ENCODE results near the gene PSG7.
"Not testable (repeated sequence)": the region's sequence is repeated elsewhere in the genome, so short reads cannot be mapped to it uniquely, and the experiment has no call there.

Gene PSG7

DNA sequence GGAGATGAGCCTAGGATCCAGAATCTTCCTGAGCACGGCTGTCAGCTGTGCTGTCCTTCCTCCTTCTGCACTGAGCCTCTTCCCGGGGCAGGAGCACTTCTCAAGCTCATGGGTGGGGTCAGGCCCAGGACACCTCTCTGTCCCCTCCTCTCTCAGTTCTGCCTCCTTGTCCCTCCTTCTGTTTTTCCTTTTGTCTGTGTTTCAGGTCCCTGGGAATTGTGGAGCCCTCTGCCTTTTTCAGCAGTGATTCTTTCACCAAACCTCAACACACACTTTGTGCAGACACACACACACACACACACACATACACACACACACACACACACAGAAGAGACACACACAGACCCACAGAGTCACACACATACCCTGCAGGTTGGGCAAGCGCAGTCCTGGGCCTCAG lies at the start of gene PSG7:
PSG7 (minus strand) TSS at position 101 of the 400 bp plus-strand sequence. CDS start 131 bp downstream, outside the sequence.
- not testable (repeated sequence) for DNase-seq (ENCODE audit: low read depth); H3K4me3 ChIP-seq (ENCODE audit: low read depth, low read length)

DNA sequence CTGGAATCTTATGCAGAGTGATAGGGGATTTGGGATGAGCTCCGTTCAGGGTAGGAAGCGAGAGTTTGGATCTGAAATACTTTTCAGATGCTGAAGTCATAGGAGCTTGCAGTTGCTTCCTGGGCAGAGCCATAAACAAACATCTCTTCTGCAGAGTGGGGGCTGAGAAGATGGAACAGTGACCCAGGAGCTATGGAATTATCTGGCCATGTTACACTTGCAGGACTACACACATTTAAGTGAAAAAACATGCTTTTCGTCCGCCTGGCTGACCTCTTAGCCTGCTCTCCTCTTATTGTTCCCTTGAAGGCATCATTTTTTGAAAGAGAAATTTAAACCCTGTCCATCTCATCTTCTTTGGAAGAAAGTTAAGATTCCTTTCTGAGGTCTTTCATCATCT lies 48.6 kb upstream of the PSG7 start:
- H3K4me3 ChIP-seq (ENCODE audit: low read depth, low read length): no peak overlapping the region
- DNase-seq (ENCODE audit: low read depth): no peak
- no peak for TF ChIP-seq CTCF (conservative IDR thresholded peaks at IDR 0.05; ENCODE audit: low read depth, low read length)

DNA sequence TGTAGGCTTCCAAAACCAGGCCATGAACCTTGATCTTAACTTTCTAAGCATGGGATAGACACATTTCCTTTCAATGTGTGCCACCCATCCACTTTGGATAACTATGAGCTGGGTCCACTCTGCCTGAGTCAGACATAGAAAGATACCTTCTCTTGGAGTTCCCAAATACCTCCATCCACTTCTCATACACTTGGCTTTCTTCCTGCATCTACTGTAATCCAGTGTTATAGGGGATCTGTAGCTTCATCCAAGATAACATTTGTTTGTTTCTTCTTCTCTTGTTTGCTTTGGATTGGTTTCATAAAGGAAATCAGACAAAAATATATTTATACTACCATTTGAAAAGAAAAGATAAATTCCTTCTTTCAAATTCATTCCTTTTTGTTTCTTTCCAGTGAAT lies 45.1 kb upstream of the PSG7 start:
- not testable (repeated sequence) for H3K4me3 ChIP-seq (ENCODE audit: low read depth, low read length); DNase-seq (ENCODE audit: low read depth)

DNA sequence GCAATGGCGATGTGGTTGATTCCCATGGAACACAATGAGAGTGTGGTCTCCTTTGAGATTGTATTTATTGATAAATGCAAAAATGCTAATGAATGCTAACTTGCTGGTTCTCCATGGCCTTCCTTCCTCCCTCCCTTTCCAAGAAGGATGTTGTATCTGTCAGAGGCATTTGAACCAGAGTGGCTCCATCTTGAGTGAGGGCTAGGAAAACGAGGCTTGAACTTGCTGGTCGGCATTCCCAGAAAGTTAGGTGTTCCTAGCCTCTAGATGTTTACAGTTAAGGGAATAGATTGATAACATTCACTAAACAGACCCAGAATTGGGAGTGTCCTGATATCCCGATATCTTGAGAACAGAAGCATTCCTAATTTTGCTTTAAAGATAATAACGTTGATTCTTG lies 34.4 kb upstream of the PSG7 start:
- DNase-seq (ENCODE audit: low read depth); H3K4me3 ChIP-seq (ENCODE audit: low read depth, low read length): not testable (repeated sequence)

DNA sequence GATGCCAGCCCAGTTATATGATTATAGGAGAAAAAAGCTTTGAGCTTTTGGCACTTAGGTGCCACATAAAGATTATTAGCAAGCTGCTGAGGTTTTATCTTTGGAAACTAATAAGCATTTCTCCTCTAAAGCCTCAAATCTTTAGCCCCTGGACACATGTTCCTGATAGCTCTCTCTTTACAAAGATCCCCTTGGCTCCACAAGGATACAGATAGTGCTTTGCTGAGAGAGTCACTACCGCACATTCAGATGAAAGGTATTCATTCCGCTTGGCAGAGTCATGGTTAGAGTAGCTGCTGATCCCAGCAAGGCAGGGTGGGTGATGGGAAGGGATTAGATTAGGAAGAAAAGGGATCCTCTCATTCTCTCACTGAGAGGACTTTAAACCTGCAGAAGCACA lies 28.2 kb upstream of the PSG7 start:
- TF ChIP-seq CTCF (conservative IDR thresholded peaks at IDR 0.05; ENCODE audit: low read depth, low read length): no peak
- DNase-seq (ENCODE audit: low read depth): peak; percentile 15
- no peak overlapping the region for H3K4me3 ChIP-seq (ENCODE audit: low read depth, low read length)

DNA sequence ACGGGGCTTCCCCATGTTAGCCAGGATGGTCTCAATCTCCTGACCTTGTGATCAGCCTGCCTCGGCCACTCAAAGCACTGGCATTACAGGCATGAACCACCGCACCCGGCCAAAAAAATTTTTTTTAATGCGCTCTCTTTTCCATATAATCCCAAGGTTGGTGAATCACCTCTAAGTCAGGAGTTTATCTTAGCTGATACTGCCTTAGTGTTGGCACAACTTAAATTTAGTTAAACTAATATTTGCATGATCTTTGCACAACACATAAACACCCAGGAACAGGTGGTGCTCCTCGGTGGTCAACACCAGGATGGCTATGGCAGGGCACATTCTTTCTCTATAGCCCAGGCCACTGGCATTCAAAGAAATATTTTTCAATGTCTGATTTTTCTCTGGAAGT lies 24.1 kb upstream of the PSG7 start:
- no peak overlapping the region for H3K4me3 ChIP-seq (ENCODE audit: low read depth, low read length)
- DNase-seq (ENCODE audit: low read depth): no peak
- TF ChIP-seq CTCF (conservative IDR thresholded peaks at IDR 0.05; ENCODE audit: low read depth, low read length): no peak

- H3K4me3 ChIP-seq (ENCODE audit: low read depth, low read length): not testable (repeated sequence)
- DNase-seq (ENCODE audit: low read depth): peak; percentile 24
Measured at GRCh38 chr19:42952126-42952525, 15.1 kb upstream of the PSG7 start.

- DNase-seq (ENCODE audit: low read depth); H3K4me3 ChIP-seq (ENCODE audit: low read depth, low read length): not testable (repeated sequence)
Measured at GRCh38 chr19:42951476-42951875, 14.5 kb upstream of the PSG7 start.

DNA sequence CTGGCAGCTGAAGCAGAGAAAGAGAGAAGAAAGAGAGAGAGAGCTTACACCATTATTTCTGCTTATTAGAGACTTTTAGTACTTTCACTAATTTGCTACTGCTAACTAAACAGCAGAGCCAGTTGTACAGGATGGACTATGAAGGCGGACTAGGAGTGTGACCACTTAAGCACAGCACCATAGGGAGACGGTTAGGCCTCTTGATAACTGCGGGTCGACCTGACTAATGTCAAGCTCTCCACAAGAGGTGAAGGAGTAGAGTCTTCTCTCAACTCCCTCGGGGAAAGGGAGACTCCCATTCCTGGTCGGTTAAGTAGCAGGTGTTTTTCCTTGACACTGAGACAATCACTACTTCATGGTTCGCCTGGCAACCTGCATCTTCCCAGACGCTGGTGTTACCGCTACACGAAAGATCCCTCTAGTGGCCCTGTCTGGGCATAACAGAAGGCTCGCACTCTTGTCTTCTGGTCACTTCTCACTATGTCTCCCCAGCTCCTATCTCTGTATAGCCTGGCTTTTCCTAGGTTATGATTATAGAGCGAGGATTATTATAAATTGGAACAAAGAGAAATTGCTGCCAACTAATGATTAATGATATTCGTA lies 5.3 kb upstream of the PSG7 start:
- peak; percentile 52 for DNase-seq (ENCODE audit: low read depth)
- no peak overlapping the region for H3K4me3 ChIP-seq (ENCODE audit: low read depth, low read length)
- peak; percentile 73 for TF ChIP-seq CTCF (conservative IDR thresholded peaks at IDR 0.05; ENCODE audit: low read depth, low read length)

DNA sequence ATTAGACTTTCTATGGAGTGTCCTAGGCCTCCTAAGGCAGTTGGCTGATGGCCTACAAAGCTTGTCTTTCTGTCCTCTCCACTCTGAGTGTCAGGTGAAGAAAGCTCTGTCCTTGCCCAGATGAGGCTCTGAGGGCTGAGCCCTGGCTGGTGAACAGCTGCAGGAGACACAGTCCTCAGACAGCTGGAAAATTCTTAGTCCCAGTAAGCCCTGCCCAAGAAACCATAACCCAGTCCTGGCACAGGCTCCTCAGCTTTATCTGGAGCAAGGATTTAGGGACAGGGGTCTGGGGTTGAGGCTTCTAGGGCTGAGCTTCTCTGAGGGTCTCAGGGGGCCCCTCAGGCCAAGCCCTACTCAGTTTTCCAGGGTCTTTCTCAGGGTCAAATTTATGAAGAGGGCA lies 2.3 kb downstream of the PSG7 start:
- H3K4me3 ChIP-seq (ENCODE audit: low read depth, low read length); DNase-seq (ENCODE audit: low read depth): not testable (repeated sequence)

- not testable (repeated sequence) for H3K4me3 ChIP-seq (ENCODE audit: low read depth, low read length)
- DNase-seq (ENCODE audit: low read depth): peak; percentile 8
Measured at GRCh38 chr19:42934183-42934582, 2.8 kb downstream of the PSG7 start.

GRCh38 chr19:42933412-42933811 lies 3.6 kb downstream of the PSG7 start:
- H3K4me3 ChIP-seq (ENCODE audit: low read depth, low read length); DNase-seq (ENCODE audit: low read depth): not testable (repeated sequence)

DNA sequence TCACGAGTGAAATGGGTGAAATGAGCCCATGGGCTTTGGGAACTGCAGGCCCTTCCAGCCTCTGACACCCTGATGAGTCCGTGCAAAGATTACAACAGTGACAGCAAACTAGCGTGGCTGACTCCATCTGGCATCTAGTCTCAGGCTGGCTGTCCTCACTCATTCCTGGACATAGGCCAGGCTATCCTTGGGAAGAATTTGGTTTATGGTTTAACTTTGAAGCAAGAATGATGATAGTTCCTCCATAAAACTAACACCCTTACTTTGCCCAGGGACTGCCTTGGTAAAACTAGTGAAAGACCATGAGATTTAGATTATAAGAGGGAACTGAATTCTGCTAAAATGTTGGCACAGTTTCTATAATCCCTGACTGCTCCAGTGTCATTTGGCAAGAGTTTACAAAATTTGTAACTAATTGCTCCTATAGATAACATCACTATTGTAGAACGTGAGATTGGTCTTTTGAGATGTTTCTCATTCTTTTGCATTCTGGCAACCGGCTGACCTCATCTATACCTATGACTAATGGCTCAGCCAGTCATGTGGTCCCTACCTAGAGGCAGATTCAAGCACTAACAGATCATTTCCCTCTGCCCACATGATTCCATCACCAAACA lies 4.4 kb downstream of the PSG7 start:
- H3K4me3 ChIP-seq (ENCODE audit: low read depth, low read length): not testable (repeated sequence)
- DNase-seq (ENCODE audit: low read depth): peak; percentile 84
